Muscle layer of colon (tissue), 2 donors: Measurements from ENCODE around the gene NDEL1.

ENCODE experiments used
- H3K27ac ChIP-seq: one replicate; pipeline ENCODE4 v1.7.0; 2013; ENCODE audit warnings: low read depth, mild to moderate bottlenecking, low read length, moderate library complexity
- H3K27me3 ChIP-seq, 2 donors: one replicate each; pipeline ENCODE4 v1.7.0; 2013; ENCODE audit warnings: low read length in 2 of 2, mild to moderate bottlenecking in 2 of 2; ENCODE audit not compliant: insufficient read depth in 2 of 2, control insufficient read depth in 1 of 2
- H3K36me3 ChIP-seq: one replicate; pipeline ENCODE4 v1.7.0; 2013; ENCODE audit warnings: mild to moderate bottlenecking, low read length; ENCODE audit not compliant: insufficient read depth
- H3K4me1 ChIP-seq: one replicate; pipeline ENCODE4 v1.7.0; 2013; ENCODE audit warnings: mild to moderate bottlenecking, low read length; ENCODE audit not compliant: insufficient read depth
- H3K4me3 ChIP-seq, 2 donors: one replicate each; pipeline ENCODE4 v1.7.0; 2013; ENCODE audit warnings: low read length in 2 of 2, low read depth in 1 of 2, mild to moderate bottlenecking in 1 of 2, moderate library complexity in 1 of 2
- H3K9ac ChIP-seq: one replicate; pipeline ENCODE4 v1.7.0; 2013; ENCODE audit warnings: low read length
- H3K9me3 ChIP-seq: one replicate; pipeline ENCODE4 v1.7.0; 2013; ENCODE audit warnings: mild to moderate bottlenecking, low read length
- donor health status: abdominal sarcoma.
- donor health status: Adenocarcinoma of cecum.

NDEL1 gene

GRCh38 chr17:8401107-8401506 is 34.6 kb upstream of the NDEL1 start:
- H3K4me1 ChIP-seq, result no peaks in the 10 kb centered on the region
- no peak overlapping the region for H3K27ac ChIP-seq
- no peak overlapping the region for H3K4me3 ChIP-seq
- H3K36me3 ChIP-seq, result no peaks in the 10 kb centered on the region
- no peak overlapping the region for H3K9ac ChIP-seq
- H3K9me3 ChIP-seq, result no peaks in the 10 kb centered on the region
- peaks cover 8 to 16% of the 10 kb centered on the region in 2 donors for H3K27me3 ChIP-seq

GRCh38 chr17:8402921-8403536 is 32.7 kb upstream of the NDEL1 start:
- H3K4me3 ChIP-seq, result no peak overlapping the region
- H3K27me3 ChIP-seq, result peaks cover 0 to under 1% of the 10 kb centered on the region in 2 donors
- H3K4me1 ChIP-seq, result no peaks in the 10 kb centered on the region
- no peaks in the 10 kb centered on the region for H3K9me3 ChIP-seq
- H3K27ac ChIP-seq, result no peak overlapping the region
- no peaks in the 10 kb centered on the region for H3K36me3 ChIP-seq
- no peak overlapping the region for H3K9ac ChIP-seq

GRCh38 chr17:8405499-8406016 is 30.1 kb upstream of the NDEL1 start:
- H3K27me3 ChIP-seq, result no peaks in the 10 kb centered on the region
- no peak overlapping the region for H3K9ac ChIP-seq
- H3K36me3 ChIP-seq, result no peaks in the 10 kb centered on the region
- no peak overlapping the region for H3K27ac ChIP-seq
- H3K4me1 ChIP-seq, result peaks cover 3% of the 10 kb centered on the region
- H3K9me3 ChIP-seq, result no peaks in the 10 kb centered on the region
- H3K4me3 ChIP-seq, result no peak overlapping the region

GRCh38 chr17:8406174-8406573 is 29.5 kb upstream of the NDEL1 start:
- H3K4me1 ChIP-seq, result peaks cover 5% of the 10 kb centered on the region
- H3K4me3 ChIP-seq, result no peak overlapping the region
- H3K9me3 ChIP-seq, result no peaks in the 10 kb centered on the region
- H3K27me3 ChIP-seq, result no peaks in the 10 kb centered on the region
- H3K27ac ChIP-seq, result no peak overlapping the region
- no peak overlapping the region for H3K9ac ChIP-seq
- no peaks in the 10 kb centered on the region for H3K36me3 ChIP-seq

- no peaks in the 10 kb centered on the region for H3K9me3 ChIP-seq
- H3K4me1 ChIP-seq, result peaks cover 5% of the 10 kb centered on the region
- no peak overlapping the region for H3K27ac ChIP-seq
- no peak overlapping the region for H3K9ac ChIP-seq
- H3K36me3 ChIP-seq, result no peaks in the 10 kb centered on the region
- no peaks in the 10 kb centered on the region for H3K27me3 ChIP-seq
- no peak overlapping the region for H3K4me3 ChIP-seq
Measured at GRCh38 chr17:8408371-8408770, 27.3 kb upstream of the NDEL1 start.

GRCh38 chr17:8409966-8410882 is 25.5 kb upstream of the NDEL1 start:
- H3K27ac ChIP-seq, result no peak overlapping the region
- no peaks in the 10 kb centered on the region for H3K36me3 ChIP-seq
- no peak overlapping the region for H3K4me3 ChIP-seq
- H3K9ac ChIP-seq, result no peak overlapping the region
- no peaks in the 10 kb centered on the region for H3K9me3 ChIP-seq
- H3K27me3 ChIP-seq, result no peaks in the 10 kb centered on the region
- H3K4me1 ChIP-seq, result peaks cover 5% of the 10 kb centered on the region

- Histone ChIP-seq H3K27ac (no peak overlapping the region), H3K4me1 (peaks cover 5% of the 10 kb centered on the region), H3K27me3 (no peaks in the 10 kb centered on the region), H3K9me3 (no peaks in the 10 kb centered on the region), H3K9ac (no peak overlapping the region), H3K4me3 (no peak overlapping the region), H3K36me3 (no peaks in the 10 kb centered on the region)
Measured at GRCh38 chr17:8410883-8411238, 24.8 kb upstream of the NDEL1 start.

GRCh38 chr17:8412089-8412488 is 23.6 kb upstream of the NDEL1 start:
- Histone ChIP-seq H3K4me1 (peaks cover 5% of the 10 kb centered on the region), H3K9ac (no peak overlapping the region), H3K27ac (no peak overlapping the region), H3K9me3 (no peaks in the 10 kb centered on the region), H3K4me3 (no peak overlapping the region), H3K36me3 (no peaks in the 10 kb centered on the region), H3K27me3 (no peaks in the 10 kb centered on the region)

- no peak overlapping the region for H3K27ac ChIP-seq
- no peak overlapping the region for H3K4me3 ChIP-seq
- H3K9ac ChIP-seq, result no peak overlapping the region
- no peaks in the 10 kb centered on the region for H3K27me3 ChIP-seq
- H3K9me3 ChIP-seq, result no peaks in the 10 kb centered on the region
- no peaks in the 10 kb centered on the region for H3K36me3 ChIP-seq
- H3K4me1 ChIP-seq, result peaks cover 5% of the 10 kb centered on the region
Measured at GRCh38 chr17:8413328-8413727, 22.4 kb upstream of the NDEL1 start.

- Histone ChIP-seq H3K9ac (no peak overlapping the region), H3K36me3 (no peaks in the 10 kb centered on the region), H3K27me3 (no peaks in the 10 kb centered on the region), H3K27ac (no peak overlapping the region), H3K4me1 (peaks cover 5% of the 10 kb centered on the region), H3K9me3 (no peaks in the 10 kb centered on the region), H3K4me3 (no peak overlapping the region)
Measured at GRCh38 chr17:8413938-8414337, 21.7 kb upstream of the NDEL1 start.

- H3K4me3 ChIP-seq, result no peak overlapping the region
- H3K36me3 ChIP-seq, result no peaks in the 10 kb centered on the region
- H3K27ac ChIP-seq, result no peak overlapping the region
- no peak overlapping the region for H3K9ac ChIP-seq
- no peaks in the 10 kb centered on the region for H3K27me3 ChIP-seq
- H3K4me1 ChIP-seq, result no peaks in the 10 kb centered on the region
- no peaks in the 10 kb centered on the region for H3K9me3 ChIP-seq
Measured at GRCh38 chr17:8417806-8418205, 17.9 kb upstream of the NDEL1 start.
